NOMO-1 treated with DMSO at 0.1 percent for 48 hours (cell line): ENCODE data around the gene MAP3K5.

Experiments
- DNase-seq: peaks from one replicate; lab custom pipeline; 2025; ENCODE audit not compliant: unreplicated experiment; lab: John Stamatoyannopoulos, UW

MAP3K5 gene

DNA sequence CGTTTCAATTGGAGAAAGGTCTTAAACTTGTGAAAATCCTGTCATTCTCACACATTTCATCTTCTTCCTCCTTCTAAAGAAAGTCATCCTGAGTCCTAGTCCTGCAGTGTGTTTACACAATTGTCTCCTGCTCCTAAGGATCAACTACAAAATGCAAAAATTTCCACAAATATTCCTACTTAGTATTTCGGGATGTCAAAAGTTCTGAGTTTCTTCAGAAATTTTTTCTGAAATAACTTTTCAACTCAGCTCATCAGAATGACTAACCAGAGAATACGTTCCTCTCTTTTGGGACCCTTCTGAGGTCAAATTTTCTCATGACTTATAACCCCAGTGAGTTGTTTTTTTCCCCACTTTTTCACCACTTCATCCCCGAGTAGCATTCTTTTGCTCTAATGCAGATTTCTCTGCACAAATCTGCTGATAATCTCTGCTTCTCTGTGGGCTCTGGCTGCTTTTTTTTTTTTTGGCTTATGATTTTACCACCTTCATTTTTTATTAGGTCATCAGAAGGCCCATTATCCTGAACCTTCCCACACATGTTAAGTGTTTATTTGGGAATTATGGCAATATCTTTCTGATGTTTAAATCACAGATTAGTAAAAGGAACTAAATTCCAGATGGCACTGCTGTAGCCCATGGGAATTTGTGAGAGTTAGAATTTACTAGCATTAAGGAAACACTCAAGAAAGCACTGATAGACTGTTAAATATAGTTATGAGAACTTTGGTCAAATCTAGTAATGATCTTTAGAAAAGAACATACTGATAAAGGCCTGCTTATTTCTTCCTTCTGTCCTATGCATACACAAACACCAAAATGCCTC lies 41.4 kb downstream of the MAP3K5 start:
- no peak for DNase-seq

DNA sequence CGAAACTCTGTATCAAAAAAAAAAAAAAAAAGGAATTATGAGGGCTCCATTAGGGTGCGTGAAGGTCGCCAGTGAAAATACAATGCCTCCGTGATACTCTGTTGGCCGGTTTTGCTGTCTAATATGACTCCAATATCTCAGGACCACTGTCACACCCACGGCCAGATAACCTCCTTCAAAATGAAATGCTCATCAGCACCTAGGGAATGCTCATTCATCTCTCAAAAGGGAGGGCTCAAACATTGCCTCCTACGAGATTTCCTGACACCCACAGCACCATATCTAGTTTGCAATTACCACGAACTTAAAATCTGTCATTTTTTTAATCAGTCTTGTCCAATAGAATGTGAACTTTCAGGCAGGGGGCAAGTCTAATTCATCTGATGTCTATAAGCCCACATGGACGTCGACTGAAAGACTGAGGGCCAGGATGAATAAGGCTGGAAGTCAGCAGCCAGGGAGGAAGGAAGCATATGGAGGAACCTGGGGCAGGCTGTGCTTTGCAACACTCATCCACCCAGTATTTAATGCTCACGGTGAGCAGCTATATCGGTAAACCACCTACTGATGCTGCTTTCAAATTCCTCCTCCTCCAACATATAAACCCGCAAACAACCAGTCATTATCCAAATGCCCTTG lies 42.8 kb downstream of the MAP3K5 start:
- DNase-seq = no peak

DNA sequence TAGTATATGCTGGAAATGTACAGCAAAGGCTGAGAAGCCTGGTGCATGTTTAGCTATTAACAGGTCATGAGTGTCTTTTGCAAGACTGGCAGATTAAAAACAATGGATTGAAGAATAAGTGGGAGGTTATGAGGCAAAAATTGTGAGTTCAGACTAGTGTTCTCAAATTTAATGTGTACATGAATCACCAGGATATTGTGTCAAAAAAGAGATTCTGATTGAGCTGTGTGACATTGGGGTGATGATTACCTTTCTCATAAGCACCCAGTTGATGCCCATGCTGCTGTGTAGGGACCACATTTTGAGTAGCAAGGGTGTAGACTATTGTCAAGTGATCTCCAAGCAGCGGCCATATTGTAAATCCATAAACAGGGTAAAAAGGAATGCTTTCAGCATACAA lies 44.8 kb downstream of the MAP3K5 start:
- DNase-seq = no peak

DNA sequence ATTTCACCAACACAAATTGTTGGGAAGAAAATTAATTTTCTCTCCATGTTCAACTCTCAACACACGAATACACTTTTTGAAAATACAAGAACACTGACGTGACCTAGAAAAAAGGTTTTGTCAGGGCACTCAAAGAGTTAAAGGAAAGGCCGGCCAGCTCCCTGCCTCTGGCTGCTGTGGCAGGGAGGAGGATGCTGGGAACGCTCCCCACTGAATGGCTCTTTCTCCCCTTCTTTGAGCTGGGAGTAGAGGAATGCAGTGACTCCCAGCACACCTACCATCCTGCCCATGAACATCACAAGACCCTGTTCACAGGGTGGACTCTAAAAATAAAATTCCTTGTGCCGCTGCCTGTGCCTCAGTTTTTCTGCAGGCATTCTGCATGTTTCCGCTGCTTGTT lies 47.0 kb downstream of the MAP3K5 start:
- DNase-seq = no peak

DNA sequence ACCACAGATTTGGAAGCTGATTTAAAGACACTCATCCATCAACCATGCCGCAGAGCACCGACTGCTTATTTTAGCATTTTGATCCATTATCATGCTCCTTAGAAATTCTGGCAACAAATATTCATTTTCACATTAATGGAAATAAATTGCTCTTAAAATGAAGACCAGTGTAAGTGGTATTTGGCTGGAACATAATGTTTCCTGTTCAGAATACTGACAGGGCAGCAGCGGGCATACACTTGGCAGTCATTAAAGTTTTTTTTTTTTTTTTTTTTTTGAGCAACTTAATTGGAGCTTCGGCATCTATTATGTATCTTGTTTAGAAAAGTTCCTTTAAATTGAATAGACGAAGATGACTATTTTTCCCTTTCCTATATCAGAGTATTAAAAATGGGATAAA lies 47.4 kb downstream of the MAP3K5 start:
- DNase-seq = no peak

DNA sequence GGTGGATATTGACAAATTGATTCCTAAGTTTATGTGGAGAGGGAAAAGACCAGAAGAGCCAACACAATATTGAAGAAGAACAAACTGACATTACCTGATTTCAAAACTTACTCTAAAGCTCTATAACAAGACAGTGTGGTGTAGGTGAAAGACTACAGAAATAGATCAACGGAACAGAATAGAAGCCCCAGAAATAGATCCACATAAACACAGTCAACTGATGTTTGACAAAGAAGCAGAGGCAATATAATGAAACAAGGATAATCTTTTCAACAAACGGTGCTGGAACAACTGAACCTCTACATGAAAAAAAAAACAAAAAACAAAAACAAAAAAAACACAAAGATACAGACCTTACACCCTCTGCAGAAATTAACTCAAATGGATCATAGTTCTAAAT lies 50.2 kb downstream of the MAP3K5 start:
- no peak for DNase-seq

DNA sequence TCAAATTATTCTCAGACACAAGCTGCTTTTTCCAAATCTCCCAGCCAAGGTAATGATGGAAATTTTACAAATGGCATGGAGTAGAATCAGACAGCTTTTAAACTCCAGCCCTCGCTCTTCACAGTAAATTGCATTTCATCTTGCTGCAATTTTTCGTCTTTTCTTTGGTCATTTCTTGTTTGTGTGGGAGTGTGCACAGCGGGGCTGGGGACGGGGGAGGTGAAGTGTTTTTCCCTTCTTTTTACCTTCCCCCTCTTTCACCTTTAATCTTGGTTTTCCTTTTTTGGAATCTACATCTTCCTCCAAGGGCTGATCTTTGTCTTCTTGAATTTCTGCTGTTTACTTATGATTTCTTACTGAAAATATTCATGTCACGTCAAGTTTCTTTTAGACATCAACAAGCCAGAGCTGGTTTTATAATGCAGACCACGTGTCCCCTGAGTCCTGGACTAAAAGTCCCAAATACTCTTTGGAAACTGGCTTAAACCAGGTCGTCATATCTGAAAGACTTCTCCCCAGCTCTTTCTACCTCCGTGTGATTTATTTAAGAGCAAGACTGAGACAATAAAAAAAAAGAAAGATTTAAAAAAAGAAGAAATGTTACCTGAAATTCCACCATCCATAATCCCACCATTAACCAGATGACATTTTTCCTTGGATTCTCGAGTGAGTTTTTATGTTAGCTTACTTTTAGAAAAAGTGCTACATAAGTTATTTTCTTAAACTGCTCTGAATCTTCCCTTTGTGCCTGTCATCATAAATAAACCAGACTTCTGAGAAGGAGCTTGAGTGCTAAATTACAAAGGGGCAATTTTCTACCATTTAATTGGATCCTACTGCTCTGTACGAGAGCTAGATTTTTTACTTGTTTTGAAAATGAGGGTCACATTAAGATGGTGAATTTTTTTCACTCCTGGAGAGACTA lies 52.0 kb downstream of the MAP3K5 start:
- DNase-seq = no peak

DNA sequence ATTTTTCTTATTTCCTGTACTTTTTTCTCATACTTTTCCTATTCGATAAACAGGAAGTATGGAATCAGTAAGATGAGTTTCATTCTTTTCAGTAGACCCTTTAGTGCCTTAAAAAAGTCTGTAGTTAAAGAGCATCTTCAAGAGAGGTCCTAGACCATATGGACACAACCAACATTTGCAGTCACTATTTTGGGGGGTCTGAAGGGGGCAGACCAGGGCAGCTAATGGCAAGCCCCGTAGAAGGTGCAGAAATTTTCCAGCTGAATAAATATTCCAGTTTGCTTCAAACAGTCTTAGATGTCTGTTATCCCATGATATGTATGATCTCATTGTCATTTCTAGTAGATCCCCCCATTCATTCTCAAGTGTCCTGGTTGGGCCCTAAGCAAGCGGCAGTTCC lies 52.8 kb downstream of the MAP3K5 start:
- DNase-seq = no peak

DNA sequence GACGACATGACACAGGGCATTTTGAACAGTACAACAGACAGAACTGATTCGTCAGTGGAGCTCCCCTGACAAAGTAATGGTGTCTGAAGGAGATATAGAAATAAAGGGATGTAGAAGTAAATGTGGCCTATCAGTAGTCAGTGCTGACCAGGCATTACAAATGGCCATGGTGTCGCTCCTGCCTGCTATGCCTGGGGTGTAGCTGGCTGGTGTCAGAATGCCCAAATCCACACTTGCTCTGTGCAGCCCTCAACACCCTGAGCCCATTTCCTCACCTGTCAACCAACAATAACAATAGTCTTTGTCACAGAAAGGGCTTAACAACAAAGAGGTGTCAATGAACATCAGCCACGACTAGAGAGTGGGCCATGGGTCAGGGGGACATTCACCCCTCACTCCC lies 53.2 kb downstream of the MAP3K5 start:
- DNase-seq = no peak

DNA sequence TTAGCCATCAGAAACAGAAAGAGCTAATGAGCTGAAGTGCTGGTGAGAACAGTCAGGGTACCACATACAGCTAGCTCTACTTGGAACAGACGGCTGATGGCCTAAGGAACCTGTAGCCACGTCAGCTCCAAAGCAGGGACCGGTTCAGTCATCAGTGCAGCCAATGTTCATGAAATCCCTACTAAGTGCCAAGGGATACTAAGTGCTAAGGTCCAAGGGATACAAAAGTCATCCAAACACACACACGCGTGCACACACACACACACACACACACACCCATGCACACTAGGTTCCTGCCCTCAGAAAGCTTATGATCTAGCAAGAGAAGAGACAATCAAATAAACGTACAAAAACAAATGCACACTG lies 53.6 kb downstream of the MAP3K5 start:
- no peak for DNase-seq

DNA sequence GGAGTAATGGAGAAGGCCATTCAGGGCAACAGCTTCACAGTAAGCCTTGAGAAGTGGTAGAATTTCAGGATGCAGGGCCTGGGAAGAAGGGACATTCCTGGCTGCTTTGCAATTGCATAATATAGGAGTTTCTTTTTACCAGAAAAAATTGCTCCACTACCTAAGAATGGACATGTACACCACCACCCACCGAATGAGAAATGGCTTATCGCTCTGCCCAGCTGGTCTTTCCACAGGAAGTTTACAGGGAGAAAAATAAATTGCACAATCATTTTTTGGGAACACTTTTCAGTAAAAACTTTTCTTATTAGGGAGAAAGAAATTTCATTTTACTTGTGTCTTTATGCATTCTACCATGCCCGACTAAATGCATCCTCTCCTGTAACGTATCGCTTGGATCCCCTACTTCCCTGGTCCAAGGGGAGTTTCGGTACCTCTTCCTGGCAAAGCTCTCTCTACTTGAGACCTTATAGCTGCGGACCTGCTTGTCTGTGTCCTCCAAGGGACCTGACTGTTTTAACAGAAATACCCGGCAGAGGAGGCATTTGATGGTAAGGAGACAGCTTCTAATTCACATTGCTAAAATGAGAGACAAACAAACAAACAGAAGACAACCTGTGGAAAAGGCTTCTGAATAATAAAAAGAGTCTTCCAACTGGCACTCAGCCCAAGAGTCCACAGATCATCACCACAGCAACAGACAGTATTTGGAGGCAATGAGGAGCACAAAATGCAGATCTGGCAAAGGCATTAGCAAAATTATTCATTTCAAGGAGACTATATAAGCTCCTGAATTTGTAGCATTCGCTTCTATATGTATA lies 54.2 kb downstream of the MAP3K5 start:
- no peak for DNase-seq

DNA sequence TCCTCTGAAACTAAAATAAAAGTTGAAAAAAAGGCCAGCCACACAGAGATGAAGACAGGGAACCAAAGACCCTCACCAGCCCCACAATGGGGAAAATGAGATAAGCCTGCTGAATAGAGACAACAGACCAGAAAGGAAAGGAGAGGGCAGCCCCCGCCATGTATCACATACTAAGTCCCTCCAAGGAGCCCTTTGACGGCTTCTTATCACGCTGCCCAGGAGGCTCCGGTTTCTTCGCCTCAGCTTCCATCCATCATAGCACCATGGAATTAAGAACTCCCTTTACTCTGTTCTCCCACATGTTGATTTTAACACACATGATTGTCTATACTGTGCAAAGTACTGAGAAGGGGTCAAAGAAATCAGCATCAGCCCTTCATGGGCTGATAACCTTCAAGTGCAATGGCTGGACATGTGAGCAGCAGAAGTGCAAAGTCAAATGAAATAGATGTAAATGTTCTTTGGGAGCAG lies 54.9 kb downstream of the MAP3K5 start:
- no peak for DNase-seq

DNA sequence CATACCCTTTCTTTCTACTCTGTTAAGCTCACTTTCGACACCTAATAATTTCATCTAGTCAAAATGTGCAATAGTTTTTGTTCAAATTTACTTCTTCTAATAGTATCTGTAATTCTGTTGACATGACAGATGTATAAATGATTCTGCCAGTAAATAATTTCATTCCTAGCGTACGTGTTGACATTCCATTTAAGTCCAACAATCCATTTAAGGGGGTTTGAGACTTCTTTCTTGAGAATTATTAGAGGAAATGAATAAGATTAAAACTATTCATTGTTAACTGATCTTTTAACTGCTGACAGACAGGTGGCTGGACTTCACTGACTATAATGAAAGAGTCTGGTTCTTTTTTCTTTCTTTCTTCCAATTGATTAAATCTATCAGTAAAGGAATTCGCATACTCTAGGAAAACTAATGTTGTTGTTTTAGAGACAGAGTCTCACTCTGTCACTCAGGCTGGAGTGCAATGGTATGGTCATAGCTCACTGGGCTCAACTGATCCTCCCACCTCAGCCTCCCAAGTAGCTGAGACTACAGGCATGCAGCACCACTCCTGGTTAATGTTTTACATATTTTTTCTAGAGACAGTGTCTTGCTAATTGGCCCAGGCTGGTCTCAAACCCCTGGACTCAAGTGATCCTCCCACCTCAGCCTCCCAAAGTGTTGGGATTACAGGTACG lies 55.9 kb downstream of the MAP3K5 start:
- no peak for DNase-seq

DNA sequence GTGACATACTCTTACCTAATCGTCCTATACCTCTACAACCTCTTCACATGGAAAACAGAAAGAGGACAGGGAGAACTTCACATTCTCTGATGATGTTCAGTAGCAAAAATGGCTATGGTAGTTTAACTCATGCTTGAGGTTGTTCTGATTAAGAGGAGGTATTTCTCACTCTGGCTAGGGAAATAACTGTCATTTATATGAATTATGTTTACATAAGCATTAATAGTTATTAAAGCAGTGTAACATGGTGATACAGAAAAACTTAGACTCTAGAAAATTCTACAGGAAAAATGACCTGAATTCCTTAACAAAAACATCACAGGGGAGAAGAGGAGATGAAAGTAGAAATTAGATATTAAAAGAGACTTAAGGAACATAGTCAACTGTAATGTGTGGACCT lies 57.3 kb downstream of the MAP3K5 start:
- DNase-seq = no peak

DNA sequence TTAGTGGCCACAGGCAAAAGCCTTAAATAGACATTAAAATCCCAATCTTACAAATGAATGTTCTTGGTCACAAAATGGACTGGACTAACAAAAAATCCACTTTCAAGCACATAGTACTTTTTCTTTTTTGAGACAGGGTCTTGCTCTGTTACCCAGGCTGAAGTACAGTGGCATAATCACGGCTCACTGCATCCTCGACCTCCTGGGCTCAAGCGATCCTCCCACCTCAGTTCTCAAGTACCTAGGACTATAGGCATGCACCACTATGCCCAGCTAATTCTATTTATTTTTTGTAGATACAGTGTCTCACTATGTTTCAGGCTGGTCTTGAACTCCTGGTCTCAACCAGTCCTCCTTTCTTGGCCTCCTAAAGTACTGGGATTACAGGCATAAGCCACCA lies 59.4 kb downstream of the MAP3K5 start:
- no peak for DNase-seq

DNA sequence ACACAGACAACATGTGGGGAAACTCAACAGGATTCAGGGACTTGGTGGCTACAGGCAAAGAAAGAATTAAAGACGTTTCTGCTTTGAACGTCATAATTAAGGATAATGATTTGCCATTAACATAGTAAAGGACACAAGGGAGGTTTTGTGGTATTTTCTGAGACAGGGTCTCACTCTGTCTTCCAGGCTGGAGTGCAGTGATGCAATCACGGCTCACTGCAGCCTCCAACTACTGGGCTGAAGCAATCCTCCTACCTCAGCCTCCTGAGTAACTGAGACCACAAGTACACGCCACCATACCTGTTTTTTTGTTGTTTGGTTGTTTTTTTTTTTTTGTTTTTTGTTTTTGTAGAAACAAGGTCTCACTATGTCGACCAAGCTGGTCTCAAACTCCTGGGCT lies 62.4 kb downstream of the MAP3K5 start:
- no peak for DNase-seq

DNA sequence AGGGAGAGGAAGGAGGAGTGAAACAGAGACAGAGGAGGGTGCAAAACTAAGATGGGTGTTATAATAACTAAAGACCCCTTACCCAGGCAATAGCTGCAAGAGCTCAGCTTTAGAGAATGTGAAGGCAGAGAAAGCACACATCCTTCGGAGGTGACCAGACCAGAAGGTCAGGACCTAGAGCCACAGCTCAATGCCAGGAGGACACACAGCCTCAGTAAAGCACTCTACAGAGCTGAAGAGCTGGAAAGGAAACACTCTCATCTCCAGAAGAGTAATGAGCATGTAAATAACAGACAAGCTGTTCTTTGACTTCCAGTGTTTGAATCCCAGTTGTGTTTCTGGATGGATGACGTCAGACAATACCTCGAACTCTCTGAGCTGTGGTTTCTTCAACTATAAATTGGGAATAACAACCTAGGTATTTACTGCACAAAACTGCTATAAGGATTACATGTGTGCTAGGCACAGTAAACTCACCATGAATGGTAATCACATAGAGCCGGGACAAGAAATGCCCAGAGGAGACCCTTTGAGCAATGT lies 63.2 kb downstream of the MAP3K5 start:
- no peak for DNase-seq

DNA sequence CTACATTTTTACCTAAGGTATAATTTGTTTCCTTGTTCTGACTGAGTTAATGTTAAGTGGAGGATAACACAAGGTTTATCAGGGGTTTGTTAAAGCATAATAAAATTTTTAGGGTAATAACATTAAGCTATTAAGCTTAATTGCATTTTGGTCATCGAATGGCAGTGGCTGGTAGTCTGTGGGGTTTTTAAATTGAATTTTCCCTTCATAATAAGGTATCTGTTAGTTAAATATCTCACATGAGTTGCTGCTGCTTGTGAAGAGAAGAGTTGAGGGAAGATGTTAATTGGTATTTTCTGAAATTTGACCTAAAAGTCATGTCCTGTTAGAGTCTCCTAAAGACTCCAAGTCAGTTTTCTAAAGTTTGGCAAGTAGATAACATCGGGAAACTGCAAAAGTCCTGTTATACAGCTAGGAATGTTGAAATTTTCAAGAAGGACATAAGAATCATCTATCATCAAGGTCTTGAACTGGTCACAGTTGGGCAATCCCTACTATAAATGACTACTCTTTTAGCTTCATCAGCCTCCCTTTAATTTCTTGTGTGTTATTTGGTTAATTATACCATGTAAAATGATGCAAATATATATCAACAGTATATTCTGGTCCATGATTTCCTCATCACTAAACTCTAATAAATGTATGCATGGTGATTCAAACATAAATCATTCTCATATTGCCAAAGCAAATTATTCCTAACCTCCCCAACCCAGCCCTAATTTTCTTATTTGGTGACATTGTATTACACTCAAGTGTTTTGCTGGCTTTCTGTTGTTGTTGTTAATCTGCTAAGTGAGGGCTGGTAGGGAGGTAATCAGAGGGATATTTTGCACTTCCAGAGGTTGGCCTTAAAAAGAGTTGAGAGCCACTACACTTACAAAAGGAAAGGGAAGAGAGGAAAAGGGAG lies 64.0 kb downstream of the MAP3K5 start:
- no peak for DNase-seq
